H1 (cell line): Measurements from ENCODE around the gene TSPAN9. TPM values are rescaled to one million over a fixed set of nuclear protein-coding genes. Genes with fewer than 3 reads are reported as not detected.
A peak's percentile ranks its signal among the peaks of the same experiment; 100 is the strongest.
"Not testable (repeated sequence)": the region's sequence is repeated elsewhere in the genome, so short reads cannot be mapped to it uniquely, and the experiment has no call there.

ENCODE experiments used
- CTCF ChIA-PET: fragments of 300-600 bp; sonication (Branson Sonifier 250); formaldehyde crosslinking; loops from one replicate; lab custom pipeline; 2021; ENCODE audit not compliant: partially characterized antibody; lab: Charles Lee
- POLR2A ChIA-PET: fragments of 300-600 bp; sonication (Branson Sonifier 250); formaldehyde crosslinking; loops from one replicate; lab custom pipeline; 2021; ENCODE audit warnings: inconsistent platforms; ENCODE audit not compliant: partially characterized antibody; lab: Charles Lee
- DNase-seq, 2 experiments: peaks; one replicate each; pipeline versions ENCODE4 v3.0.0 to v3.0.0-alpha.2; 2010 to 2022; ENCODE audit warnings: low spot score in 2 of 2, low read depth in 1 of 2, mixed read lengths in 1 of 2
- FAIRE-seq: peaks from 2 replicates; lab custom pipeline; 2011; peaks lifted over from hg19 to GRCh38; lab: Jason Lieb, UNC
- H2AFZ ChIP-seq: 2 replicates; pipeline ENCODE4 v1.8.1; 2012; ENCODE audit warnings: low read length, inconsistent platforms
- H2AK5ac ChIP-seq: 2 replicates; pipeline ENCODE4 v1.6.1; 2013; ENCODE audit warnings: low read depth, low read length
- H2BK120ac ChIP-seq: replicated peaks from 2 replicates; pipeline ENCODE3; 2013; ENCODE audit warnings: low read depth, low read length, inconsistent platforms
- H2BK12ac ChIP-seq: 2 replicates; pipeline ENCODE4 v1.6.1; 2013; ENCODE audit warnings: low read depth, low read length
- H2BK15ac ChIP-seq: 2 replicates; pipeline ENCODE4 v1.6.1; 2013; ENCODE audit warnings: low read length
- H2BK20ac ChIP-seq: 2 replicates; pipeline ENCODE4 v1.6.1; 2013; ENCODE audit warnings: low read length
- H2BK5ac ChIP-seq: 2 replicates; pipeline ENCODE4 v1.6.1; 2013; ENCODE audit warnings: low read depth, low read length
- H3K14ac ChIP-seq: 2 replicates; pipeline ENCODE4 v1.6.1; 2013; ENCODE audit warnings: inconsistent platforms; ENCODE audit not compliant: insufficient read length
- H3K18ac ChIP-seq: 2 replicates; pipeline ENCODE4 v1.6.1; 2013; ENCODE audit warnings: low read length; ENCODE audit errors: extremely low read depth
- H3K23ac ChIP-seq: 2 replicates; pipeline ENCODE4 v1.6.1; 2013; ENCODE audit warnings: inconsistent platforms; ENCODE audit not compliant: insufficient read length
- H3K23me2 ChIP-seq: 2 replicates; pipeline ENCODE4 v1.6.1; 2013; ENCODE audit warnings: low read depth, low read length
- H3K27ac ChIP-seq: 2 replicates; pipeline ENCODE4 v1.6.1; 2011; ENCODE audit warnings: low read depth, low read length, inconsistent platforms
- H3K27me3 ChIP-seq, 4 experiments: replicated peaks in 1 of 4; 1 replicate in 1 of 4; 2 replicates in 3 of 4; pipeline versions ENCODE4 v1.6.1 to v1.8.1; 2011 to 2013; ENCODE audit warnings: low read length in 3 of 4, mild to moderate bottlenecking in 3 of 4, inconsistent platforms in 2 of 4, mixed read lengths in 2 of 4, moderate library complexity in 1 of 4; ENCODE audit not compliant: control insufficient read depth in 3 of 4, insufficient read depth in 3 of 4; ENCODE audit errors: extremely low read depth in 1 of 4
- H3K36me3 ChIP-seq, 4 experiments: 2 replicates each; pipeline versions ENCODE4 v1.6.1 to v1.8.1; 2011 to 2013; ENCODE audit warnings: mild to moderate bottlenecking in 4 of 4, low read length in 3 of 4, moderate library complexity in 2 of 4, control low read depth in 1 of 4, inconsistent platforms in 1 of 4; ENCODE audit not compliant: insufficient read depth in 4 of 4, control insufficient read depth in 2 of 4
- H3K4ac ChIP-seq: replicated peaks from 2 replicates; pipeline ENCODE3; 2013; ENCODE audit warnings: low read length, low read depth, mixed read lengths, inconsistent platforms; ENCODE audit not compliant: insufficient read length
- H3K4me1 ChIP-seq, 4 experiments: replicated peaks in 1 of 4; 1 replicate in 1 of 4; 2 replicates in 3 of 4; pipeline versions ENCODE4 v1.6.1 to v1.8.1; 2011 to 2013; ENCODE audit warnings: low read length in 3 of 4, inconsistent platforms in 2 of 4, mixed read lengths in 1 of 4; ENCODE audit not compliant: insufficient read depth in 4 of 4, control insufficient read depth in 3 of 4
- H3K4me2 ChIP-seq, 2 experiments: 2 replicates each; pipeline versions ENCODE4 v1.6.1 to v1.8.1; 2011 to 2013; ENCODE audit warnings: low read depth in 2 of 2, low read length in 2 of 2, control low read depth in 1 of 2, inconsistent platforms in 1 of 2, mild to moderate bottlenecking in 1 of 2; ENCODE audit not compliant: insufficient read depth in 1 of 2
- H3K4me3 ChIP-seq, 4 experiments: fragments of 200-600, 300-600 bp in 1 of 4; sonication (generic), shearing (Covaris generic), sonication (Bioruptor Twin) in 1 of 4; 2 replicates each; pipeline versions ENCODE4 v1.5.1 to v1.8.1; 2011 to 2016; ENCODE audit warnings: low read length in 4 of 4, low read depth in 3 of 4, control low read depth in 2 of 4, inconsistent platforms in 2 of 4, mild to moderate bottlenecking in 2 of 4, mixed read lengths in 1 of 4, moderate library complexity in 1 of 4; ENCODE audit not compliant: insufficient read depth in 2 of 4; ENCODE audit errors: extremely low read depth in 1 of 4
- H3K56ac ChIP-seq: replicated peaks from 2 replicates; pipeline ENCODE3; 2013; ENCODE audit warnings: low read depth, mild to moderate bottlenecking, mixed read lengths, low read length, inconsistent platforms; ENCODE audit not compliant: insufficient read length
- H3K79me1 ChIP-seq: 2 replicates; pipeline ENCODE4 v1.6.1; 2013; ENCODE audit warnings: low read depth, low read length, control low read depth
- H3K79me2 ChIP-seq, 2 experiments: 2 replicates each; pipeline versions ENCODE4 v1.6.1 to v1.8.1; 2012 to 2013; ENCODE audit warnings: low read length in 2 of 2, mild to moderate bottlenecking in 2 of 2, inconsistent platforms in 1 of 2; ENCODE audit not compliant: insufficient read depth in 2 of 2, control insufficient read depth in 1 of 2
- H3K9ac ChIP-seq, 4 experiments: replicated peaks in 1 of 4; 1 replicate in 1 of 4; 2 replicates in 3 of 4; pipeline versions ENCODE4 v1.6.1 to v1.8.1; 2011 to 2013; ENCODE audit warnings: low read depth in 3 of 4, low read length in 3 of 4, control low read depth in 2 of 4, mild to moderate bottlenecking in 2 of 4, moderate library complexity in 2 of 4, inconsistent platforms in 1 of 4; ENCODE audit errors: extremely low read depth in 1 of 4
- H3K9me3 ChIP-seq, 2 experiments: 2 replicates each; pipeline versions ENCODE4 v1.6.1 to v1.8.1; 2012 to 2013; ENCODE audit warnings: mild to moderate bottlenecking in 2 of 2, moderate library complexity in 2 of 2, control low read depth in 1 of 2, inconsistent platforms in 1 of 2, low read depth in 1 of 2, low read length in 1 of 2, mixed read lengths in 1 of 2; ENCODE audit not compliant: insufficient read depth in 2 of 2
- H4K20me1 ChIP-seq, 2 experiments: replicated peaks in 1 of 2; 2 replicates each; pipeline versions ENCODE3 to v1.8.1; 2011 to 2013; ENCODE audit warnings: inconsistent platforms in 2 of 2, low read length in 2 of 2, mild to moderate bottlenecking in 1 of 2; ENCODE audit not compliant: insufficient read depth in 2 of 2, control insufficient read depth in 1 of 2
- H4K5ac ChIP-seq: 2 replicates; pipeline ENCODE4 v1.6.1; 2013; ENCODE audit warnings: low read length, low read depth, mixed read lengths, inconsistent platforms; ENCODE audit not compliant: insufficient read length
- H4K8ac ChIP-seq: 2 replicates; pipeline ENCODE4 v1.8.0; 2013; ENCODE audit warnings: mild to moderate bottlenecking, moderate library complexity, low read length, inconsistent platforms; ENCODE audit not compliant: insufficient read depth; ENCODE audit errors: extremely low read depth
- H4K91ac ChIP-seq: replicated peaks from 2 replicates; pipeline ENCODE3; 2013; ENCODE audit warnings: low read length, mixed read lengths, inconsistent platforms; ENCODE audit not compliant: insufficient read length
- WGBS, 2 experiments: shearing (Covaris generic) in 1 of 2; methylation state at CpG; one replicate each; pipeline versions ENCODE4 v1.1.6 to v1.1.7; 2013 to 2015; ENCODE audit warnings: low lambda C conversion rate in 2 of 2, mixed read lengths in 2 of 2, inconsistent platforms in 1 of 2, low coverage in 1 of 2, missing lambda C conversion rate in 1 of 2; ENCODE audit not compliant: insufficient replicate concordance in 2 of 2, insufficient coverage in 1 of 2, insufficient read length in 1 of 2; ENCODE audit errors: extremely low coverage in 1 of 2, missing lambda C conversion rate in 1 of 2; 5-methylcytosine and 5-hydroxymethylcytosine counted together
- polyA plus RNA-seq, 7 experiments: library from polyadenylated mRNA; depleted of rRNA in 3 of 7; stranded (reverse) in 5 of 7; unstranded in 2 of 7; fragments of >200 nt in 5 of 7; fragments of 200-250 nt in 2 of 7; gene quantifications; 1 replicate in 5 of 7; 2 replicates in 1 of 7; 4 replicates in 1 of 7; pipeline versions ENCODE4 v1.2.1 to v1.2.3, GENCODE V29; 2011 to 2013; ENCODE audit warnings: missing spikeins in 2 of 7, mixed read lengths in 2 of 7
- total RNA-seq: library from RNA; stranded (reverse); fragmentation: NEBNext Ultra II Directional; extraction: Animal tissue kit (Norgen Biotek cat#: 25700); gene quantifications from 2 replicates; pipeline ENCODE4 v1.2.1, GENCODE V29; 2021

Gene TSPAN9
- total and polyA plus RNA-seq, 2 of the 8 experiments (the other 6 are each of a cell fraction or from before 2014, with no cell fraction given): 11.5 to 29.1 TPM

DNA sequence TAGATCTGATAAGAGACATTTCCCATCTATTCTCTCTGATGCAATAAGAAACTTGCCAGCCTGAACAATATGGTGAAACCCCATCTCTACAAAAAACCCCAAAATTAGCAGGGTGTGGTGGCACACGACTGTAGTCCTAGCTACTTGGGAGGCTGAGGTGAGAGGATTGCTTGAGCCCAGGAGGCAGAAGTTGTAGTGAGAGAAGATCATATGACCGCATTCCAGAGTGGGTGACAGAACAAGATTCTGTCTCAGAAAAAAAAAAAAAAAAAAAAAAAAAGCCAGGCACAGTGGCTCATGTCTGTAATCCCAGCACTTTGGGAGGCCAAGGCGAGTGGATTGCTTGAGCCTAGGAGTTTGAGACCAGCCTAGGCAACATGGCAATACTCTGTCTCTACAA is 11.3 kb upstream of the TSPAN9 start:
- not testable (repeated sequence) for H3K27me3 ChIP-seq, H3K79me2 ChIP-seq, H3K23me2 ChIP-seq, H3K56ac ChIP-seq, H2BK12ac ChIP-seq, DNase-seq, H2BK120ac ChIP-seq, H3K18ac ChIP-seq, FAIRE-seq, H3K36me3 ChIP-seq, H2BK15ac ChIP-seq, H3K4me1 ChIP-seq, H3K23ac ChIP-seq, H2BK20ac ChIP-seq, H3K79me1 ChIP-seq, H2BK5ac ChIP-seq, H2AK5ac ChIP-seq, H3K9ac ChIP-seq, H3K27ac ChIP-seq, H3K4ac ChIP-seq, H2AFZ ChIP-seq, H3K9me3 ChIP-seq, H4K91ac ChIP-seq, H3K14ac ChIP-seq, H4K20me1 ChIP-seq, H4K5ac ChIP-seq, H4K8ac ChIP-seq
- ChIA-PET CTCF (interaction anchor here (0.7 to 1.8 kb wide), 3 partner anchors 24 to 747 kb away, joined by 3 to 6 read pairs (median 5); no protein-coding TSS in a partner anchor), POLR2A (interaction anchor here (0.6 kb wide), 1 partner anchor 123 kb away, joined by 3 read pairs; no protein-coding TSS in a partner anchor)
- H3K4me3 ChIP-seq: 0 out of 8 replicates have a peak overlapping the region, but pooled peaks of 1 of the 4 experiments have one; percentile 12
- WGBS, 2 experiments: 92% methylated on average over 3 of the region's 3 CpGs; no CpG with 5 or more reads in 1 of the 2 experiments
- H3K4me2 ChIP-seq: 0 out of 4 replicates have a peak overlapping the region, but pooled peaks of 1 of the 2 experiments have one; percentile 27
